Left lobe of liver (tissue), 2 donors: Measurements from ENCODE around the gene BDP1. TPM values are rescaled to one million over a fixed set of nuclear protein-coding genes. Genes with fewer than 3 reads are reported as not detected.
A peak's percentile ranks its signal among the peaks of the same experiment; 100 is the strongest.
"Not testable (repeated sequence)": the region's sequence is repeated elsewhere in the genome, so short reads cannot be mapped to it uniquely, and the experiment has no call there.

Experiments
- ATAC-seq: fragments of 200-7000 bp; cut with Tn5 transposase; one replicate; pipeline ENCODE4 v1.9.1; 2020; ENCODE audit warnings: mild to moderate bottlenecking, moderate library complexity
- DNase-seq: peaks from one replicate; pipeline ENCODE4 v3.0.0-alpha.2; 2020; ENCODE audit warnings: low spot score
- total RNA-seq: library from RNA; stranded (reverse); gene quantifications from one replicate; pipeline ENCODE4 v1.2.1, GENCODE V29; 2021
- donor health status: DM: no; HTN: no; CAD: no; lungs with moderate emphysema.
- donor health status: DM: no; HTN: yes; CAD: no.

Gene BDP1
- total RNA-seq, 1 donor from 2014 or later, result 8.2 TPM

- ATAC-seq (no peak), DNase-seq (no peak)
Observed at GRCh38 chr5:71569748-71570509, 114.5 kb downstream of the BDP1 start.

GRCh38 chr5:71571811-71572210, 116.4 kb downstream of the BDP1 start:
- not testable (repeated sequence) for ATAC-seq

GRCh38 chr5:71573591-71573990, 118.1 kb downstream of the BDP1 start:
- ATAC-seq (no peak), DNase-seq (no peak)

More at GRCh38 chr5:71571811-71572210, 116.4 kb downstream of the BDP1 start:
- DNase-seq, result not testable (repeated sequence)

GRCh38 chr5:71575588-71575987, 120.1 kb downstream of the BDP1 start:
- not testable (repeated sequence) for ATAC-seq, DNase-seq

- ATAC-seq (no peak), DNase-seq (no peak)
Observed at GRCh38 chr5:71576241-71576640, 120.8 kb downstream of the BDP1 start.

GRCh38 chr5:71577839-71578238, 122.4 kb downstream of the BDP1 start:
- ATAC-seq, DNase-seq: not testable (repeated sequence)

GRCh38 chr5:71582945-71583584, 127.6 kb downstream of the BDP1 start:
- no peak for ATAC-seq
- DNase-seq, result no peak

- ATAC-seq, result peak; percentile 13
- no peak for DNase-seq
Observed at GRCh38 chr5:71586052-71586940, 130.8 kb downstream of the BDP1 start.

GRCh38 chr5:71586941-71587765, 131.7 kb downstream of the BDP1 start, which contains the start of gene MCCC2:
MCCC2 (plus strand) TSS chr5:71587340; CDS start chr5:71587426, 86 bp downstream.
- peak; percentile 99 for DNase-seq
- ATAC-seq, result peak; percentile 95

GRCh38 chr5:71587766-71588532, 132.5 kb downstream of the BDP1 start:
- peak; percentile 18 for ATAC-seq
- no peak for DNase-seq

- no peak for ATAC-seq
Observed at GRCh38 chr5:71588533-71588885, 133.1 kb downstream of the BDP1 start.

GRCh38 chr5:71589903-71590302, 134.5 kb downstream of the BDP1 start:
- no peak for ATAC-seq
- no peak for DNase-seq

More at GRCh38 chr5:71588533-71588885, 133.1 kb downstream of the BDP1 start:
- no peak for DNase-seq

- ATAC-seq (no peak), DNase-seq (no peak)
Observed at GRCh38 chr5:71591100-71591499, 135.6 kb downstream of the BDP1 start.

GRCh38 chr5:71596169-71596568, 140.7 kb downstream of the BDP1 start:
- ATAC-seq, result no peak

GRCh38 chr5:71597001-71597400, 141.6 kb downstream of the BDP1 start:
- ATAC-seq (no peak), DNase-seq (no peak)

More at GRCh38 chr5:71596169-71596568, 140.7 kb downstream of the BDP1 start:
- no peak for DNase-seq

GRCh38 chr5:71600783-71601182, 145.3 kb downstream of the BDP1 start:
- DNase-seq (no peak), ATAC-seq (peak; percentile 11)

- DNase-seq, result peak; percentile 63
- peak; percentile 99 for ATAC-seq
Observed at GRCh38 chr5:71601222-71602026, 146.0 kb downstream of the BDP1 start.

GRCh38 chr5:71609916-71610315, 154.5 kb downstream of the BDP1 start:
- ATAC-seq, result not testable (repeated sequence)

GRCh38 chr5:71615809-71616208, 160.4 kb downstream of the BDP1 start:
- DNase-seq, result no peak
- ATAC-seq, result no peak

More at GRCh38 chr5:71609916-71610315, 154.5 kb downstream of the BDP1 start:
- not testable (repeated sequence) for DNase-seq
